ENCODE results near the gene EIF3D. TPM values are rescaled to one million over a fixed set of nuclear protein-coding genes. Genes with fewer than 3 reads are reported as not detected.
A peak's percentile ranks its signal among the peaks of the same experiment; 100 is the strongest.

Gene EIF3D
- total and polyA plus RNA-seq, 2 of the 13 experiments (the other 11 are each of a cell fraction or from before 2014, with no cell fraction given), result 118 to 274 TPM

DNA sequence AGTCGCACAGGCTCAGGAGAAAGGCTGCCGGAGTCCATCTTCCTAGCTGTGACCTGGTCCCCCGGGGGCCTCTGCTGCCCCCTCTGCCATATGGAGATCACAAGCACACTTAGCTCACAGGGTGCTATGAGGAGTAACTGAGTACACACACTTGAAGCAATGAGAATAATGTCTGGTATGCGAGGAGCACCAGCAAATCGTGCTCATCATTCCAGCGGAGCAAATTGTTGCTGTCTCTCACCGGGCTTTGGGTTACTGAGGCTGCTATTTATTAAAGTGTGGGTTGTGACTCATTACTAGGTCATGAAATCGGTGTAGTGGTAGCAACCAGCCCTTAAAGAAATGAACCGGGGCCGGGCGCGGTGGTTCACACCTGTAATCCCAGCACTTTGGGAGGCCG, 48.1 kb upstream of the EIF3D start:
- no TSS peak for BruUV-seq (replicated peaks)
- in situ Hi-C loops (cut with HindIII; ENCODE audit: extremely low pct_ligation_motif_present, low pct_unique_long_range_greater_than_20kb), result no loop called here
- Histone ChIP-seq H3K36me3 (replicated peaks in 1 of 2; ENCODE audit: control insufficient read depth in 1 of 2, insufficient read depth in 2 of 2, low read length in 2 of 2) (no peaks in the 10 kb centered on the region), H3K79me2 (ENCODE audit: insufficient read depth, low read length) (no peaks in the 10 kb centered on the region), H3K4me1 (ENCODE audit: insufficient read depth, low read length) (no peaks in the 10 kb centered on the region), H3K9ac (ENCODE audit: insufficient read depth, low read depth, low read length) (no peak overlapping the region), H3K4me3 (replicated peaks in 1 of 3; ENCODE audit: insufficient read depth in 1 of 3, low read depth in 2 of 3, low read length in 3 of 3) (no peak overlapping the region), H2AFZ (ENCODE audit: low read length) (no peak overlapping the region), H3K9me3 (ENCODE audit: low read length) (no peaks in the 10 kb centered on the region), H4K20me1 (ENCODE audit: insufficient read depth, low read length) (no peaks in the 10 kb centered on the region), H3K27me3 (ENCODE audit: control insufficient read depth in 1 of 2, insufficient read depth in 2 of 2, low read length in 2 of 2) (peaks cover 11 to 43% of the 10 kb centered on the region in 2 experiments), H3K27ac (ENCODE audit: extremely low read length, insufficient read depth, low read length) (no peak overlapping the region), H3K4me2 (ENCODE audit: low read depth, low read length) (no peak overlapping the region)
- ATAC-seq, result no peak
- 56% methylated on average over 12 of the region's 13 CpGs for WGBS (ENCODE audit: low lambda C conversion rate)
- TF ChIP-seq NFRKB (IDR thresholded peaks at IDR 0.05) (no peak), ZSCAN25 (CRISPR knock-in tag; IDR thresholded peaks at IDR 0.05) (no peak), ZBTB42 (CRISPR knock-in tag; IDR thresholded peaks at IDR 0.05) (no peak), ZNF552 (CRISPR knock-in tag; IDR thresholded peaks at IDR 0.05; ENCODE audit: borderline replicate concordance) (no peak), SALL2 (CRISPR knock-in tag; IDR thresholded peaks at IDR 0.05) (no peak), ZNF230 (CRISPR knock-in tag; IDR thresholded peaks at IDR 0.05) (no peak), NRL (CRISPR knock-in tag; IDR thresholded peaks at IDR 0.05; ENCODE audit: borderline replicate concordance) (no peak), ISX (CRISPR knock-in tag; conservative IDR thresholded peaks at IDR 0.05) (no peak)
- TF ChIP-seq, protein P1, sequence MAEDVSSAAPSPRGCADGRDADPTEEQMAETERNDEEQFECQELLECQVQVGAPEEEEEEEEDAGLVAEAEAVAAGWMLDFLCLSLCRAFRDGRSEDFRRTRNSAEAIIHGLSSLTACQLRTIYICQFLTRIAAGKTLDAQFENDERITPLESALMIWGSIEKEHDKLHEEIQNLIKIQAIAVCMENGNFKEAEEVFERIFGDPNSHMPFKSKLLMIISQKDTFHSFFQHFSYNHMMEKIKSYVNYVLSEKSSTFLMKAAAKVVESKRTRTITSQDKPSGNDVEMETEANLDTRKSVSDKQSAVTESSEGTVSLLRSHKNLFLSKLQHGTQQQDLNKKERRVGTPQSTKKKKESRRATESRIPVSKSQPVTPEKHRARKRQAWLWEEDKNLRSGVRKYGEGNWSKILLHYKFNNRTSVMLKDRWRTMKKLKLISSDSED (CRISPR knock-in tag; IDR thresholded peaks at IDR 0.05), result no peak
- POLR2A ChIA-PET, result no interaction called here
- CTCF ChIA-PET (ENCODE audit: low intra/inter-chr PET ratio, low total read pairs), result no interaction called here
- peak; percentile 3 for DNase-seq (ENCODE audit: low spot score)
- intact Hi-C loops (cut with micrococcal nuclease; ENCODE audit: unreplicated experiment), result no loop called here
- FAIRE-seq, result no peak

DNA sequence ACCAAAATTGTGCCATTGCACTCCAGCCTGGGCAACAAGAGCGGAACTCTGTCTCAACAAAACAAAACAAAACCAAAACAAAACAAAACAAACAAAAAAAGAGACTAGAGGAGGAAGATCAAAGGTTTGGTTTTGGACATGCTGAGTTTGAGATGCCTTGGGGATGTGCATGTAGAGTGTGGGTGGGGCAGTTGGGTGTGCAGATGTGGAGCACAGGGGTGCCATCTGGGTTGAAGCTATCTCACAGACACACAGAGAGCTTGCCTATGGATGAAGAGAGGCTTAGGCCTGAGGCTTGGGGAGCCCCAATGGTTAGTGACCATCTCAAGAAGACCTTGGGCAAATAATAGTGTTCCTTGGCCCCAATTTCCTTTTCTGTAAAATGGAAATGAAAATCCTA, 45.8 kb upstream of the EIF3D start:
- H3K27me3 ChIP-seq (ENCODE audit: control insufficient read depth in 1 of 2, insufficient read depth in 2 of 2, low read length in 2 of 2), result peaks cover 5 to 20% of the 10 kb centered on the region in 2 experiments
- no peak overlapping the region for H3K4me3 ChIP-seq (replicated peaks in 1 of 3; ENCODE audit: insufficient read depth in 1 of 3, low read depth in 2 of 3, low read length in 3 of 3)
- no peaks in the 10 kb centered on the region for H4K20me1 ChIP-seq (ENCODE audit: insufficient read depth, low read length)
- no peak overlapping the region for H3K9ac ChIP-seq (ENCODE audit: insufficient read depth, low read depth, low read length)
- POLR2A ChIA-PET, result no interaction called here
- DNase-seq (ENCODE audit: low spot score) (no peak), ATAC-seq (no peak), FAIRE-seq (no peak)
- WGBS (ENCODE audit: low lambda C conversion rate), result 0% methylated on average over 1 of the region's 1 CpG
- H3K36me3 ChIP-seq (replicated peaks in 1 of 2; ENCODE audit: control insufficient read depth in 1 of 2, insufficient read depth in 2 of 2, low read length in 2 of 2), result no peaks in the 10 kb centered on the region
- no peak overlapping the region for H3K4me2 ChIP-seq (ENCODE audit: low read depth, low read length)
- no peaks in the 10 kb centered on the region for H3K79me2 ChIP-seq (ENCODE audit: insufficient read depth, low read length)
- no peak overlapping the region for H3K27ac ChIP-seq (ENCODE audit: extremely low read length, insufficient read depth, low read length)
- no peaks in the 10 kb centered on the region for H3K4me1 ChIP-seq (ENCODE audit: insufficient read depth, low read length)
- no TSS peak for BruUV-seq (replicated peaks)
- CTCF ChIA-PET (ENCODE audit: low intra/inter-chr PET ratio, low total read pairs), result no interaction called here
- in situ Hi-C loops (cut with HindIII; ENCODE audit: extremely low pct_ligation_motif_present, low pct_unique_long_range_greater_than_20kb), result no loop called here
- H3K9me3 ChIP-seq (ENCODE audit: low read length), result no peaks in the 10 kb centered on the region
- intact Hi-C loops (cut with micrococcal nuclease; ENCODE audit: unreplicated experiment), result no loop called here
- no peak overlapping the region for H2AFZ ChIP-seq (ENCODE audit: low read length)
- TF ChIP-seq ZSCAN31 (CRISPR knock-in tag; IDR thresholded peaks at IDR 0.05; ENCODE audit: low read depth) (no peak), ZNF598 (CRISPR knock-in tag; IDR thresholded peaks at IDR 0.05; ENCODE audit: borderline replicate concordance) (no peak), CEBPB (IDR thresholded peaks at IDR 0.05; ENCODE audit: borderline replicate concordance, low read depth, low read length) (no peak), CENPBD1 (CRISPR knock-in tag; IDR thresholded peaks at IDR 0.05; ENCODE audit: borderline replicate concordance, low read depth) (no peak), HIC2 (CRISPR knock-in tag; IDR thresholded peaks at IDR 0.05; ENCODE audit: low read depth) (no peak), ZNF563 (CRISPR knock-in tag; IDR thresholded peaks at IDR 0.05) (no peak)
- TF ChIP-seq, protein P2, sequence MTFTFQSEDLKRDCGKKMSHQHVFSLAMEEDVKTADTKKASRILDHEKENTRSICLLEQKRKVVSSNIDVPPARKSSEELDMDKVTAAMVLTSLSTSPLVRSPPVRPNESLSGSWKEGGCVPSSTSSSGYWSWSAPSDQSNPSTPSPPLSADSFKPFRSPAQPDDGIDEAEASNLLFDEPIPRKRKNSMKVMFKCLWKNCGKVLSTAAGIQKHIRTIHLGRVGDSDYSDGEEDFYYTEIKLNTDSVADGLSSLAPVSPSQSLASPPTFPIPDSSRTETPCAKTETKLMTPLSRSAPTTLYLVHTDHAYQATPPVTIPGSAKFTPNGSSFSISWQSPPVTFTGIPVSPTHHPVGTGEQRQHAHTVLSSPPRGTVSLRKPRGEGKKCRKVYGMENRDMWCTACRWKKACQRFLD (CRISPR knock-in tag; IDR thresholded peaks at IDR 0.05; ENCODE audit: borderline replicate concordance), result no peak
